Mesodermal cell (in vitro differentiated cells): ENCODE measurements around the gene TANC1.

Experiments
- H3K27ac ChIP-seq: 2 replicates; pipeline ENCODE4 v1.7.0; 2013; ENCODE audit warnings: mild to moderate bottlenecking, low read depth, low read length, moderate library complexity; ENCODE audit not compliant: severe bottlenecking
- H3K36me3 ChIP-seq: 2 replicates; pipeline ENCODE4 v1.7.1; 2013; ENCODE audit warnings: mild to moderate bottlenecking, low read length, moderate library complexity; ENCODE audit not compliant: control insufficient read depth, insufficient read depth
- H3K4me1 ChIP-seq: one replicate; pipeline ENCODE4 v1.7.1; 2013; ENCODE audit warnings: mild to moderate bottlenecking, low read length; ENCODE audit not compliant: insufficient read depth, control insufficient read depth, poor library complexity, severe bottlenecking
- H3K4me3 ChIP-seq: 2 replicates; pipeline ENCODE4 v1.7.0; 2013; ENCODE audit warnings: low read length, control low read depth, mild to moderate bottlenecking; ENCODE audit not compliant: insufficient read depth, poor library complexity, severe bottlenecking; ENCODE audit errors: extremely low read depth
- H3K9me3 ChIP-seq: 2 replicates; pipeline ENCODE4 v1.7.1; 2013; ENCODE audit warnings: mild to moderate bottlenecking, low read length, moderate library complexity; ENCODE audit not compliant: control insufficient read depth
- WGBS, 2 experiments: methylation state at CpG; one replicate each; pipeline ENCODE4 v1.1.5; 2013; ENCODE audit warnings: missing lambda C conversion rate in 2 of 2; ENCODE audit not compliant: insufficient coverage in 2 of 2; 5-methylcytosine and 5-hydroxymethylcytosine counted together

TANC1 gene

GRCh38 chr2:158960193-158960592, 8.2 kb upstream of the TANC1 start:
- no peak overlapping the region for H3K4me3 ChIP-seq
- no peaks in the 10 kb centered on the region for H3K36me3 ChIP-seq
- no peak overlapping the region for H3K27ac ChIP-seq
- 90 to 100% methylated on average over 2 of the region's 2 CpGs for WGBS, 2 experiments
- peaks cover 3% of the 10 kb centered on the region for H3K4me1 ChIP-seq
- peaks cover 4% of the 10 kb centered on the region for H3K9me3 ChIP-seq

DNA sequence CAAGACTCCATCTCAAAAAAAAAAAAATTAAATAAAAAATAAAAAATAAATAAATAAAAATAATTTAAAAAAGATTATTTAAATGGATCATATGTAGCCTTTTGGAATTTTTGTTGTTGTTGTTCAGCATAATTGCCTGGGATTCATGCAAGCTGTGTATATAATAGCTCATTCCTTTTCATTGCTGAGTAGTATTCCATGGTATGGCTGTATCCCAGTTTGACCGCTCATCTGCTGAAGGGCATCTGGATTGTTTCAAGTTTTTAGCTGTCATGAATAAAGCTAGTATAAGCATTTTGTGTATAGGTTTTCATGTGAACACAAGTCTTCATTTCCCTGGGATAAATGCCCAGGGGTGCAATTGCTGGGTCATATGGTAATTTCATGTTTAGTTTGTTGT, 6.4 kb upstream of the TANC1 start:
- no peak overlapping the region for H3K27ac ChIP-seq
- H3K4me3 ChIP-seq, result no peak overlapping the region
- H3K9me3 ChIP-seq, result no peaks in the 10 kb centered on the region
- 100% methylated on average over 1 of the region's 1 CpG for WGBS, 2 experiments
- no peaks in the 10 kb centered on the region for H3K36me3 ChIP-seq
- H3K4me1 ChIP-seq, result peaks cover 16% of the 10 kb centered on the region

DNA sequence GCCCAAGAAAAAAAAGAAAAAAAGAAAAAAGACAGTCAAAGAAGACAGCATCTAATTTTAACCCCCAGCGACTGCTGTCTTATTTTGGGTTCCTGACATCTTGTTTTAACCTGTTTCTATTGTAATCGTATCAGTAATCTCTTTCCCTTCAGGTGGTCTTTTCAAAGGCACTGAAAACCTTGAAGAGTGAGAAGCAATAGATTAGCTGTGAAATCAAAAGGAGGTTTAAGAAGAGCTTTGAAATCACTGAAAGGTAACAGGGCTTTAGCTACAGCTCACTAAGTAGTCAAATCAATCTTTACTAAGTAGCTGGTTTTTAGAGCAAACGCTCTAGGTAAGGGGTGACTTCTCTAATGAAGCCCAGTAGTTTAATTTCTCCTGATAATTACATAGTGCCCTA, 5.4 kb upstream of the TANC1 start:
- Histone ChIP-seq H3K4me3 (no peak overlapping the region), H3K27ac (no peak overlapping the region), H3K4me1 (peaks cover 23% of the 10 kb centered on the region), H3K9me3 (no peaks in the 10 kb centered on the region), H3K36me3 (no peaks in the 10 kb centered on the region)
- 70% methylated on average over 2 of the region's 3 CpGs; no CpG with 5 or more reads in 1 of the 2 experiments for whole genome bisulfite sequencing, 2 experiments

DNA sequence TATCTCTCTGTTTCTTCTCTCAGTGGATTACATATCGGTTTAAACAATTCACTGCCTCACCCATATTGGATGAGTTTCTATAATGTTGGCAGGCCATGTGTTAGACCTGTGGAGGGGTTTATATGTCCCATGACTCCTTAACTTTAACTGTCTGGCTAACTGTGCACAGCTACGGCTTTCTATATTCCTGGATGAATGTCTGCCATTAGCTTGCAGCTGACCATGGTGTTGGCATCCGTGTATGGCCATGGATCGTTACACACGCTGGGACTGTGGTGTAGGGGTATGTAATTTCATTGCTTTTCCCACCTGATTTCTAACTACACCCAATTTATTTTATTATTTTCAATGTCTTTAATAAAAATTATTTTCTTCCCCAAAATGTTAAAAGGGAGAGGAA, 3.3 kb upstream of the TANC1 start:
- H3K27ac ChIP-seq, result no peak overlapping the region
- peaks cover 27% of the 10 kb centered on the region for H3K4me1 ChIP-seq
- peaks cover under 1% of the 10 kb centered on the region for H3K36me3 ChIP-seq
- H3K4me3 ChIP-seq, result no peak overlapping the region
- WGBS, 2 experiments, result 100% methylated on average over 1 of the region's 5 CpGs
- H3K9me3 ChIP-seq, result no peaks in the 10 kb centered on the region

- peak overlapping the region; percentile 51 for H3K27ac ChIP-seq
- 100% methylated on average over 2 of the region's 3 CpGs; no CpG with 5 or more reads in 1 of the 2 experiments for WGBS, 2 experiments
Measured at GRCh38 chr2:158965641-158966040, 2.8 kb upstream of the TANC1 start.

GRCh38 chr2:158966312-158966711, 2.1 kb upstream of the TANC1 start:
- Histone ChIP-seq H3K4me1 (peaks cover 39% of the 10 kb centered on the region), H3K4me3 (no peak overlapping the region), H3K27ac (peak overlapping the region; percentile 54), H3K9me3 (no peaks in the 10 kb centered on the region), H3K36me3 (peaks cover 6% of the 10 kb centered on the region)
- 83% methylated on average over 1 of the region's 1 CpG; no CpG with 5 or more reads in 1 of the 2 experiments for WGBS, 2 experiments

More at GRCh38 chr2:158965641-158966040, 2.8 kb upstream of the TANC1 start:
- no peaks in the 10 kb centered on the region for H3K9me3 ChIP-seq
- H3K4me1 ChIP-seq, result peaks cover 32% of the 10 kb centered on the region
- no peak overlapping the region for H3K4me3 ChIP-seq
- H3K36me3 ChIP-seq, result peaks cover 2% of the 10 kb centered on the region

DNA sequence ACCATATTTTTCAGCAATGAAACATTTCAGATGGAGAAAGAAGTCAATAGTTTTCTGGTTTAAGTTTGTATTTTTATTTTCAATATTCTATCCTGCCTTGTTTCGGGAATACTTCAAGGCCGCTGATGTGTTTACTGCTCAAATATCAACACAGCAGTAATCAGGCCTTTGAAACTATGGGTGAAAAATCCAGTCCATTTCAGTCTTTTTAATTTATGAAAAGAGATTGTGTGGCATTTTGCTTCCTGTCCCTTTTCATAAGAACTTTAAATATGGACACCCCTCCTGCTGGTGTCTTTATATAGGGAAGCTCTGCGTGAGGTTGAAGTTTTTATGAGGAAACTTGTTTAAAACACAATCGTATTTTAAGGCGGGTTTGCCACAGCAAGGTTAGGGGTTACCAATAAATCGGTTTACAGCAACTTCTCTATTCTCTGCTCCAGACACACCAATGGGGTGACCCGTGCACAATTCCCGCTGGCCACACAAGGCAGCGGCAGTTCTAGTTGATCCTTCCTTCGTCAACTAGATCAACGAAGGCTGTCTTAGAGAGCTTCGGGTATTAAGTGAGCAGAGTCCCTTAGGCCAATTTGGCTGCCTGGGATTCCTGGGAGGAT, 1.2 kb upstream of the TANC1 start:
- Histone ChIP-seq H3K4me3 (peak overlapping the region; percentile 99), H3K4me1 (peaks cover 44% of the 10 kb centered on the region), H3K9me3 (no peaks in the 10 kb centered on the region), H3K27ac (peak overlapping the region; percentile 97), H3K36me3 (peaks cover 10% of the 10 kb centered on the region)
- WGBS, 2 experiments, result 20 to 26% methylated on average over 6 to 8 of the region's 12 CpGs

- no peaks in the 10 kb centered on the region for H3K9me3 ChIP-seq
- H3K27ac ChIP-seq, result peak overlapping the region; percentile 97
- H3K4me1 ChIP-seq, result peaks cover 45% of the 10 kb centered on the region
- peak overlapping the region; percentile 99 for H3K4me3 ChIP-seq
- peaks cover 10% of the 10 kb centered on the region for H3K36me3 ChIP-seq
- 1% methylated on average over 27 of the region's 31 CpGs for WGBS, 2 experiments
Measured at GRCh38 chr2:158967731-158968395, 577 bp upstream of the TANC1 start.

GRCh38 chr2:158969162-158969714, 798 bp downstream of the TANC1 start:
- Histone ChIP-seq H3K36me3 (peaks cover 15% of the 10 kb centered on the region), H3K27ac (peak overlapping the region; percentile 97), H3K9me3 (no peaks in the 10 kb centered on the region), H3K4me3 (peak overlapping the region; percentile 99), H3K4me1 (peaks cover 42% of the 10 kb centered on the region)
- 0 to 1% methylated on average over 31 to 35 of the region's 36 CpGs for WGBS, 2 experiments

DNA sequence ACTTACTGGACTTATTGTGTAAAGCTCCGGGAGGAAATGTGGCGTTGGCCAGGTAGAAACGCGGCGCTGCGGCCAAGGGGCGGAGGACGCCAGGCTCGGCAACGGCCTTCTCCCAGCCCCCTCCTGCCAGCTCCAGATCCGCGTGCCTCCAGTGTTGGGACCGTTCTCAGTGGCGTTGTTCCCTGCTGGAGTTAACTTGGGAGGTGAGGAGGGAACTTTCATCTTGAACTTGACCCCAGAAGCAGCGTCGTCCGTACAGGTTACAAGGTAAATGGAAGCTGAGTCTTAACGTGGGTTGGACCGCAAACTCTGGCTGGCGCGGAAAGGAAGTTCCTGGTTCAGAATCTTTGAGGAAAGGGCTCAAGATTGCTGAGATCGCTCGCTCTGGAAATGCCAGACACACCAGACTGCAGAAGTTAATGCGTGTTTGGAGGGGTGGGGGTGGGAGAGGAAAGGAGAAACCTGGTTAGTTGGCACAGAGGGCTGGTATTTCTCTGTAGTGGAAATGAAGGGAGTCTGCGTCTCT, 1.3 kb downstream of the TANC1 start:
- WGBS, 2 experiments, result 1 to 2% methylated on average over 14 to 21 of the region's 25 CpGs

More for the DNA sequence above, 1.3 kb downstream of the TANC1 start:
- H3K4me1 ChIP-seq, result peaks cover 42% of the 10 kb centered on the region
- peaks cover 15% of the 10 kb centered on the region for H3K36me3 ChIP-seq
- no peaks in the 10 kb centered on the region for H3K9me3 ChIP-seq
- peak overlapping the region; percentile 67 for H3K27ac ChIP-seq
- peak overlapping the region; percentile 99 for H3K4me3 ChIP-seq
